HG03571 (cell line): ENCODE measurements around the gene CCDC137.
A peak's percentile ranks its signal among the peaks of the same experiment; 100 is the strongest.
"Not testable (repeated sequence)": the region's sequence is repeated elsewhere in the genome, so short reads cannot be mapped to it uniquely, and the experiment has no call there.

Source experiments
- ATAC-seq: cut with Tn5 transposase; IDR thresholded peaks from one replicate; pipeline ENCODE4 v1.9.1; 2021; ENCODE audit not compliant: unreplicated experiment

The CCDC137 gene

GRCh38 chr17:81650951-81651350, 15.6 kb upstream of the CCDC137 start:
- ATAC-seq = no peak

GRCh38 chr17:81651692-81652091, 14.8 kb upstream of the CCDC137 start:
- ATAC-seq = no peak

- no peak for ATAC-seq
Observed at GRCh38 chr17:81652906-81653771, 13.4 kb upstream of the CCDC137 start.

GRCh38 chr17:81655378-81656117, 11.0 kb upstream of the CCDC137 start:
- ATAC-seq = no peak

GRCh38 chr17:81656118-81656743, 10.3 kb upstream of the CCDC137 start, which contains the start of gene PDE6G:
Gene PDE6G (minus strand): TSS chr17:81656542. CDS start chr17:81653305, 3,237 bp downstream.
- ATAC-seq = no peak

- ATAC-seq = no peak
Observed at GRCh38 chr17:81656835-81657234, 9.7 kb upstream of the CCDC137 start.

GRCh38 chr17:81659038-81659437, 7.5 kb upstream of the CCDC137 start:
- ATAC-seq = no peak

- no peak for ATAC-seq
Observed at GRCh38 chr17:81660441-81660840, 6.1 kb upstream of the CCDC137 start.

GRCh38 chr17:81662002-81662401, 4.5 kb upstream of the CCDC137 start:
- ATAC-seq = no peak

- no peak for ATAC-seq
Observed at GRCh38 chr17:81664051-81664470, 2.5 kb upstream of the CCDC137 start.

GRCh38 chr17:81665205-81666091, 1.1 kb upstream of the CCDC137 start:
- no peak for ATAC-seq

GRCh38 chr17:81666092-81666341, 520 bp upstream of the CCDC137 start:
- peak; percentile 3 for ATAC-seq

GRCh38 chr17:81667754-81668153, 1.2 kb downstream of the CCDC137 start:
- ATAC-seq = no peak

- no peak for ATAC-seq
Observed at GRCh38 chr17:81672504-81672903, 6.0 kb downstream of the CCDC137 start.

GRCh38 chr17:81672954-81673353, 6.4 kb downstream of the CCDC137 start:
- ATAC-seq = no peak

- ATAC-seq = no peak
Observed at GRCh38 chr17:81673561-81674258, 7.2 kb downstream of the CCDC137 start.

- ATAC-seq = not testable (repeated sequence)
Observed at GRCh38 chr17:81675515-81676221, 9.1 kb downstream of the CCDC137 start.

GRCh38 chr17:81676906-81677305, 10.4 kb downstream of the CCDC137 start:
- no peak for ATAC-seq

GRCh38 chr17:81680150-81680549, 13.6 kb downstream of the CCDC137 start:
- no peak for ATAC-seq

- ATAC-seq = no peak
Observed at GRCh38 chr17:81681672-81682071, 15.1 kb downstream of the CCDC137 start.
